ENCODE measurements around the gene CHIA.

GRCh38 chr1:111269825-111270406 lies 20.7 kb upstream of the CHIA start:
- no peak for TF ChIP-seq POLR2AphosphoS5 (IDR thresholded peaks at IDR 0.05)
- TF ChIP-seq, protein P1, sequence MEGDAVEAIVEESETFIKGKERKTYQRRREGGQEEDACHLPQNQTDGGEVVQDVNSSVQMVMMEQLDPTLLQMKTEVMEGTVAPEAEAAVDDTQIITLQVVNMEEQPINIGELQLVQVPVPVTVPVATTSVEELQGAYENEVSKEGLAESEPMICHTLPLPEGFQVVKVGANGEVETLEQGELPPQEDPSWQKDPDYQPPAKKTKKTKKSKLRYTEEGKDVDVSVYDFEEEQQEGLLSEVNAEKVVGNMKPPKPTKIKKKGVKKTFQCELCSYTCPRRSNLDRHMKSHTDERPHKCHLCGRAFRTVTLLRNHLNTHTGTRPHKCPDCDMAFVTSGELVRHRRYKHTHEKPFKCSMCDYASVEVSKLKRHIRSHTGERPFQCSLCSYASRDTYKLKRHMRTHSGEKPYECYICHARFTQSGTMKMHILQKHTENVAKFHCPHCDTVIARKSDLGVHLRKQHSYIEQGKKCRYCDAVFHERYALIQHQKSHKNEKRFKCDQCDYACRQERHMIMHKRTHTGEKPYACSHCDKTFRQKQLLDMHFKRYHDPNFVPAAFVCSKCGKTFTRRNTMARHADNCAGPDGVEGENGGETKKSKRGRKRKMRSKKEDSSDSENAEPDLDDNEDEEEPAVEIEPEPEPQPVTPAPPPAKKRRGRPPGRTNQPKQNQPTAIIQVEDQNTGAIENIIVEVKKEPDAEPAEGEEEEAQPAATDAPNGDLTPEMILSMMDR (IDR thresholded peaks at IDR 0.05) = no peak

All from sigmoid colon (tissue), 4 donors.